Nephron progenitor cell (in vitro differentiated cells): ENCODE data around the gene RAC2.

Experiments used
- DNase-seq: peaks from one replicate; pipeline ENCODE4 v3.0.0; 2021
- H3K27ac Mint-ChIP-seq: 2 replicates; pipeline ENCODE4 v1.8.0; 2021; ENCODE audit warnings: mild to moderate bottlenecking, moderate library complexity, mixed read lengths
- H3K27me3 Mint-ChIP-seq: 2 replicates; pipeline ENCODE4 v1.8.0; 2021; ENCODE audit warnings: mild to moderate bottlenecking, low read depth, mixed read lengths; ENCODE audit not compliant: poor library complexity
- H3K36me3 Mint-ChIP-seq: 2 replicates; pipeline ENCODE4 v1.8.0; 2021; ENCODE audit warnings: low read depth, mixed read lengths
- H3K4me1 Mint-ChIP-seq: 2 replicates; pipeline ENCODE4 v1.8.0; 2021; ENCODE audit warnings: mixed read lengths
- H3K4me3 Mint-ChIP-seq: 2 replicates; pipeline ENCODE4 v1.8.0; 2021; ENCODE audit warnings: mild to moderate bottlenecking, moderate library complexity, mixed read lengths
- H3K9me3 Mint-ChIP-seq: 2 replicates; pipeline ENCODE4 v1.8.0; 2021; ENCODE audit warnings: mild to moderate bottlenecking, moderate library complexity, mixed read lengths
- CTCF ChIP-seq: fragments of 200-600 bp; sonication (generic); IDR thresholded peaks from 2 replicates; pipeline ENCODE4 v1.5.0; 2021; ENCODE audit warnings: antibody characterized with exemption

Gene RAC2

GRCh38 chr22:37218771-37219411 is 25.2 kb downstream of the RAC2 start:
- DNase-seq = no peak
- no peak for TF ChIP-seq CTCF
- Mint-ChIP-seq H3K4me3 (no peak overlapping the region), H3K9me3 (no peaks in the 10 kb centered on the region), H3K27me3 (peaks cover 34% of the 10 kb centered on the region), H3K4me1 (peaks cover 25% of the 10 kb centered on the region), H3K27ac (no peak overlapping the region), H3K36me3 (no peaks in the 10 kb centered on the region)

- Mint-ChIP-seq H3K4me1 (peaks cover 30% of the 10 kb centered on the region), H3K36me3 (no peaks in the 10 kb centered on the region), H3K4me3 (no peak overlapping the region), H3K9me3 (no peaks in the 10 kb centered on the region), H3K27ac (no peak overlapping the region), H3K27me3 (peaks cover 36% of the 10 kb centered on the region)
- no peak for DNase-seq
- TF ChIP-seq CTCF = no peak
These were observed 25.7 kb downstream of the RAC2 start for GRCh38 chr22:37218399-37218770.

- DNase-seq = no peak
- Mint-ChIP-seq H3K9me3 (no peaks in the 10 kb centered on the region), H3K27me3 (peaks cover 50% of the 10 kb centered on the region), H3K4me3 (no peak overlapping the region), H3K36me3 (no peaks in the 10 kb centered on the region), H3K4me1 (peaks cover 52% of the 10 kb centered on the region), H3K27ac (no peak overlapping the region)
- TF ChIP-seq CTCF = no peak
These were observed 28.2 kb downstream of the RAC2 start for GRCh38 chr22:37215890-37216289.

- DNase-seq = peak; percentile 3
- H3K27ac Mint-ChIP-seq = no peak overlapping the region
These were observed 29.4 kb downstream of the RAC2 start for GRCh38 chr22:37214731-37215030.

DNA sequence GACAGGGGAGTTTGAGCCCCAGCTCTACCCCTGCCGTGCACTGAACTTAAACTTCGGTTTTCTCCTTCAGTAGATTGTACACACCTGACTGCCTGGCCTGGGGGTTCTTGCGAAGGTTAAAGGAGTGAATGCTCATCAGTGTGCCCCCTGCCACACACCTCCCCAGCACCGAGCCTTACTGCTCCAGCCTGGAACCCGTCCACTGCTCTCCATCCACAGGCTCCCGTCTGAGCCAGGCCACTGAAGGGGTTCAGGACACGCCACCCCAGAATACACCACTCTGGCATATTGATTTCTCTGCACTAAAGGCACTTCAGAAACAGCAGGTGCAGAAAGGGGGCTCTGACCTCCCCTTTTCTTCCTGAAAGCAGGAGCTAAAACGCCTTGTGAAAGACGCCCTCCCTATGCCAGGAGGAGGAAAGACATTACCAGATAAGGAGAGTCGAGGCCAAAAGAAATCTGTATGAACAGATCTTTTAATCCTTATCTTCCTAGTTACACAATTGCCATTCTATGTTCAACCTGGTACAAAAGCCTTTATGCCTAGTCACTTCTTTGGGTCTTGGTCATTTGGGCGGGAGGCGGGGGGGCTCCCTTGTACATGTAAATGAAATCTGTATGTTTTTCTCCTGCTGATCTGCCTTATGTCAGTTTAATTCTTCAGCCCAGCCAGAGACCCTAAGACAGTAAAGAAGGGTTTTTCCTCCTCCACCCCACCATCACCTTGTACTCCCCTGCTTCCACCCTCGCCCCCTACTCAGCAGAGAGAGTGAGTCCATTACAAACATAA is 29.9 kb downstream of the RAC2 start:
- TF ChIP-seq CTCF = no peak
- no peaks in the 10 kb centered on the region for H3K36me3 Mint-ChIP-seq
- H3K27ac Mint-ChIP-seq = no peak overlapping the region
- peaks cover 54% of the 10 kb centered on the region for H3K4me1 Mint-ChIP-seq
- DNase-seq = no peak
- H3K9me3 Mint-ChIP-seq = no peaks in the 10 kb centered on the region
- H3K4me3 Mint-ChIP-seq = no peak overlapping the region
- peaks cover 50% of the 10 kb centered on the region for H3K27me3 Mint-ChIP-seq

More at GRCh38 chr22:37214731-37215030, 29.4 kb downstream of the RAC2 start:
- no peaks in the 10 kb centered on the region for H3K9me3 Mint-ChIP-seq
- TF ChIP-seq CTCF = no peak
- H3K27me3 Mint-ChIP-seq = peaks cover 53% of the 10 kb centered on the region
- no peak overlapping the region for H3K4me3 Mint-ChIP-seq
- peaks cover 56% of the 10 kb centered on the region for H3K4me1 Mint-ChIP-seq
- H3K36me3 Mint-ChIP-seq = no peaks in the 10 kb centered on the region
